GM12872 (cell line): ENCODE results near the gene TRPM8.

Source experiments
- TF ChIP-seq, protein P1 (sequence below): IDR thresholded peaks from 3 replicates; pipeline ENCODE4 v1.5.1; 2011; ENCODE audit warnings: low read depth, mild to moderate bottlenecking, low read length, moderate library complexity; ENCODE audit not compliant: insufficient read depth

The TRPM8 gene

DNA sequence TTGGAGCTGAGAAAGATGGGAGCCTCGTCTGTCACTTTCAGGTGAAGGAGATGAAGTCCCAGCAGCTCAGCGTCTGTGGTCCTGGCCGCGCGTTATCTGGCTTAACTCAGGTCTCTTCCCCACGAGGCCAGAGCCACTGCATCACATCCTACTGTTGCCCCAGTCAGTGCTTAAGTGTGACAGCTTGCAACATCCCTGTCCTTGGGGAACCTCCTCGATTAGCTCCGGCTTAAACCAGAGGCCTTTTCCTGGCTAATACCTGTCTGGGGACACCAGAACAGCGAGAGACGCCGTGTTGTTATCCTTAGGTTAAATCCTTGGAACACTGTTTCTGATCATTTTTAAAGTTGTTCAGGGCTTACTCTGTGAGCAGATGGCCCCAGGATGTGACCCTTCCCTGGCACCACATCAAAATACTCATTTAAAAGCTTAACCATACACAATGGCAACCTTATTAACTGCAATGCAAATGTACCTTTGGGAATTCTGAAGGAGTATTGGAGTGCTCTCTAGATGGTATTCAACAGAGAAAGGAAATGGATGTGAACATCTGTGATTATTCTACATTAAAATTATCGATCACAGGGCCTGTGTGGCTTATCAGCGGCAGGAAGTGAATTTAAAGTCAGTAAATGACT lies 72.2 kb downstream of the TRPM8 start:
- TF ChIP-seq, protein P1, sequence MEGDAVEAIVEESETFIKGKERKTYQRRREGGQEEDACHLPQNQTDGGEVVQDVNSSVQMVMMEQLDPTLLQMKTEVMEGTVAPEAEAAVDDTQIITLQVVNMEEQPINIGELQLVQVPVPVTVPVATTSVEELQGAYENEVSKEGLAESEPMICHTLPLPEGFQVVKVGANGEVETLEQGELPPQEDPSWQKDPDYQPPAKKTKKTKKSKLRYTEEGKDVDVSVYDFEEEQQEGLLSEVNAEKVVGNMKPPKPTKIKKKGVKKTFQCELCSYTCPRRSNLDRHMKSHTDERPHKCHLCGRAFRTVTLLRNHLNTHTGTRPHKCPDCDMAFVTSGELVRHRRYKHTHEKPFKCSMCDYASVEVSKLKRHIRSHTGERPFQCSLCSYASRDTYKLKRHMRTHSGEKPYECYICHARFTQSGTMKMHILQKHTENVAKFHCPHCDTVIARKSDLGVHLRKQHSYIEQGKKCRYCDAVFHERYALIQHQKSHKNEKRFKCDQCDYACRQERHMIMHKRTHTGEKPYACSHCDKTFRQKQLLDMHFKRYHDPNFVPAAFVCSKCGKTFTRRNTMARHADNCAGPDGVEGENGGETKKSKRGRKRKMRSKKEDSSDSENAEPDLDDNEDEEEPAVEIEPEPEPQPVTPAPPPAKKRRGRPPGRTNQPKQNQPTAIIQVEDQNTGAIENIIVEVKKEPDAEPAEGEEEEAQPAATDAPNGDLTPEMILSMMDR = no peak

DNA sequence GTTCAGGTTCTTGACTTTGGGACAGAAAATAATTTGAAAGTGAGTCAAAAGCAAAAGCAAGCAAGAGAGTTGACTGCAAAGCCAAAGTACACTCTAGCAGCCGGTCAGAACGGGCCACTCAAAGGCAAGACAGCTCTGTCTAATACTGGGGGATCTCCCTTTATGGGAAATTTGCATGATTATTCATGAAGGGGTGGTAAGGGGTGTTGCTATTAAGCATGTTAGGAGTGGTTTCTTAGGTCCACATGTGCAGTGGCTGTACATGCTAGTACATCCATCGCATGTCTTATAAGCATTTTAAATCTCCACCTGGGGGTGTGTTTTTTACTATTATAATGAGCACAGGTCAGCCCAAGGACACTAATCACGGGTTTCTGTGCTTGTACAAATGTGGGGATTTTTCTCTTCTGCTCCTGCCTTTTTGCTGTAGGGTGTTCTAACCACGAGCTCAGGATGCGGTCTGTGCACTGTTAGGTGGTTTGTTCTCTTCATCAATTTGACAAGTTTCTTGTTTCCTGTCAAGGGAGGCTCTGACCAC lies 73.2 kb downstream of the TRPM8 start:
- TF ChIP-seq, protein P1 = no peak

- TF ChIP-seq, protein P1 = no peak
Observed at GRCh38 chr2:233991196-233991595, 74.0 kb downstream of the TRPM8 start.

- TF ChIP-seq, protein P1 = no peak
Observed at GRCh38 chr2:233992513-233993217, 75.5 kb downstream of the TRPM8 start.

DNA sequence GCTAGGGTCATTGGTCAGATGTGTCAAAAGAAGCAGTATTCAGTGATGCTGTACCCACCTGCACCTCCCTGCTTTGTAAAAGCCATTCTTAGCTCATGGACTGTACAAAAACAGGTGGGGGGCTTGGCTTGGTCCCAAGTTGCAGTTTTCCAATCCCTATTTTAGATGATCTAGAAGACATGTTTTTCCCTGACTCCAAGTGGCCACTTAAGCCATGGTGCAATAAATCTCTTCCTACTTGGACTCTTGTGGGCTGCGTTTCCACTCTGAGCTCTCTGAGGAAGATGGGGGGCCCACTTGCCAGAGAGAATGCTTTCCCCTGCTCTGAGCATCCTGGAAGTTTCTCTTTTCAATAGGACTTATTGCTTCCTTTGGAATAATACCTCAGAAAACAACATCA lies 76.3 kb downstream of the TRPM8 start:
- TF ChIP-seq, protein P1 = no peak

- TF ChIP-seq, protein P1 = no peak
Observed at GRCh38 chr2:233994151-233994550, 77.0 kb downstream of the TRPM8 start.

DNA sequence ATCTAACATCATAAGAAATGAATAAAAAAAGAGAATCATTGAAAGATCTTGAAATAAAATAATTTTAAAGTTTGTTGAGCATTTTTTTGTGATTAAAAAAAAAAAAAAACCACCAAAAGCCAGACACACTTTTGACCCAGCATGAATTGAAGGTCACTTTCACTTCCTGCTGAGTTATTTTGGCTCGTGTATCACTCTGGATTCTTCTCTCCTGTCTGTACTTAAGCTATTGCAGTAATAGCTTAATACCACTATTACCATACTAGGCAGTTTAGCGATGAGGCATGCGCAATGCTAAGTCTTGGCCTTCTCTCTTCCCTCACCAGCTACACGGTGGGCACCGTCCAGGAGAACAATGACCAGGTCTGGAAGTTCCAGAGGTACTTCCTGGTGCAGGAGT lies 78.8 kb downstream of the TRPM8 start:
- TF ChIP-seq, protein P1 = no peak
